Keratinocyte (primary cell): ENCODE measurements around the gene SSTR3. TPM values are rescaled to one million over a fixed set of nuclear protein-coding genes. Genes with fewer than 3 reads are reported as not detected.

ENCODE experiments used
- DNase-seq: peaks from one replicate; pipeline ENCODE4 v3.0.0-alpha.2; 2011; ENCODE audit warnings: low read depth, missing footprints, low spot score
- FAIRE-seq: peaks from 2 replicates; lab custom pipeline; 2011; peaks lifted over from hg19 to GRCh38; lab: Jason Lieb, UNC
- H2AFZ ChIP-seq: 2 replicates; pipeline ENCODE4 v1.6.0; 2012; ENCODE audit warnings: low read length, control low read depth, inconsistent platforms; ENCODE audit not compliant: control insufficient read depth
- H3K27ac ChIP-seq: 2 replicates; pipeline ENCODE4 v1.5.1; 2011; ENCODE audit warnings: low read length; ENCODE audit not compliant: control insufficient read depth, insufficient read depth
- H3K27me3 ChIP-seq: 3 replicates; pipeline ENCODE4 v1.6.0; 2011; ENCODE audit warnings: low read length; ENCODE audit not compliant: control insufficient read depth, insufficient read depth; ENCODE audit errors: extremely low read depth
- H3K36me3 ChIP-seq, 2 experiments: 2 replicates in 1 of 2; 3 replicates in 1 of 2; pipeline ENCODE4 v1.5.1; 2011; ENCODE audit warnings: low read length in 2 of 2, mild to moderate bottlenecking in 1 of 2; ENCODE audit not compliant: control insufficient read depth in 2 of 2, insufficient read depth in 2 of 2; ENCODE audit errors: extremely low read depth in 1 of 2
- H3K4me1 ChIP-seq: 3 replicates; pipeline ENCODE4 v1.5.1; 2011; ENCODE audit warnings: low read length; ENCODE audit not compliant: control insufficient read depth, insufficient read depth; ENCODE audit errors: extremely low read depth
- H3K4me2 ChIP-seq: 3 replicates; pipeline ENCODE4 v1.6.0; 2011; ENCODE audit warnings: low read depth, low read length; ENCODE audit not compliant: control insufficient read depth, insufficient read depth; ENCODE audit errors: extremely low read depth
- H3K4me3 ChIP-seq, 3 experiments: fragments of 200-600 bp in 1 of 3; sonication (generic) in 1 of 3; 2 replicates in 2 of 3; 3 replicates in 1 of 3; pipeline ENCODE4 v1.5.1; 2011 to 2016; ENCODE audit warnings: low read length in 3 of 3, mild to moderate bottlenecking in 3 of 3, control low read depth in 2 of 3, inconsistent platforms in 1 of 3, low read depth in 1 of 3, mixed read lengths in 1 of 3, mixed run types in 1 of 3, moderate library complexity in 1 of 3; ENCODE audit not compliant: control insufficient read depth in 2 of 3, insufficient read depth in 2 of 3; ENCODE audit errors: extremely low read depth in 1 of 3
- H3K79me2 ChIP-seq: 2 replicates; pipeline ENCODE4 v1.6.0; 2012; ENCODE audit warnings: low read length; ENCODE audit not compliant: control insufficient read depth, insufficient read depth
- H3K9ac ChIP-seq: 3 replicates; pipeline ENCODE4 v1.6.0; 2011; ENCODE audit warnings: low read length; ENCODE audit not compliant: control insufficient read depth, insufficient read depth; ENCODE audit errors: extremely low read depth
- H3K9me1 ChIP-seq: 3 replicates; pipeline ENCODE4 v1.6.0; 2011; ENCODE audit warnings: low read length; ENCODE audit not compliant: control insufficient read depth, insufficient read depth; ENCODE audit errors: extremely low read depth
- H3K9me3 ChIP-seq: 2 replicates; pipeline ENCODE4 v1.5.1; 2012; ENCODE audit warnings: low read depth, low read length; ENCODE audit not compliant: control insufficient read depth
- H4K20me1 ChIP-seq: 3 replicates; pipeline ENCODE4 v1.6.0; 2011; ENCODE audit warnings: low read length; ENCODE audit not compliant: control insufficient read depth, insufficient read depth; ENCODE audit errors: extremely low read depth
- EZH2 ChIP-seq: IDR thresholded peaks from one replicate; pipeline ENCODE4 v1.6.1; 2012; ENCODE audit warnings: inconsistent platforms, mild to moderate bottlenecking, low read length, moderate library complexity
- dilution Hi-C: fragments of 300-500 bp; cut with MboI; formaldehyde crosslinking; loops from one replicate; pipeline ENCODE4 v1.7.0; 2020; ENCODE audit warnings: low sequenced_read_pairs; ENCODE audit not compliant: extremely low pct_ligation_motif_present
- polyA plus RNA-seq, 5 experiments: library from polyadenylated mRNA; depleted of rRNA in 3 of 5; stranded (reverse) in 3 of 5; stranded (forward) in 1 of 5; unstranded in 1 of 5; fragments of >200 nt; gene quantifications; 1 replicate in 1 of 5; 2 replicates in 3 of 5; 3 replicates in 1 of 5; pipeline versions ENCODE4 v1.2.1 to v1.2.3, GENCODE V29; 2011 to 2012; ENCODE audit warnings: missing spikeins in 2 of 5, low read depth in 1 of 5, low replicate concordance in 1 of 5
- small RNA-seq, 3 experiments: library from RNA; depleted of rRNA; stranded (forward); fragments of <200 nt; gene quantifications; one replicate each; pipeline ENCODE3, GENCODE V24; 2012; ENCODE audit warnings: low read depth in 3 of 3, low replicate concordance in 1 of 3; ENCODE audit not compliant: insufficient read length in 3 of 3
- TF ChIP-seq, protein P1 (sequence below), 3 experiments: IDR thresholded peaks in 1 of 3; conservative IDR thresholded peaks in 1 of 3; optimal IDR thresholded peaks in 1 of 3; 2 replicates in 2 of 3; 3 replicates in 1 of 3; pipeline versions ENCODE3 to v1.5.1; 2011; ENCODE audit warnings: low read length in 3 of 3, mild to moderate bottlenecking in 3 of 3, moderate library complexity in 2 of 3, control low read depth in 1 of 3, inconsistent platforms in 1 of 3; ENCODE audit not compliant: insufficient read depth in 2 of 3; ENCODE audit errors: extremely low read depth in 1 of 3

The SSTR3 gene
- polyA plus RNA-seq, 1 donor (not counting 4 experiments of a cell fraction or from before 2014, with no cell fraction given) = not detected

DNA sequence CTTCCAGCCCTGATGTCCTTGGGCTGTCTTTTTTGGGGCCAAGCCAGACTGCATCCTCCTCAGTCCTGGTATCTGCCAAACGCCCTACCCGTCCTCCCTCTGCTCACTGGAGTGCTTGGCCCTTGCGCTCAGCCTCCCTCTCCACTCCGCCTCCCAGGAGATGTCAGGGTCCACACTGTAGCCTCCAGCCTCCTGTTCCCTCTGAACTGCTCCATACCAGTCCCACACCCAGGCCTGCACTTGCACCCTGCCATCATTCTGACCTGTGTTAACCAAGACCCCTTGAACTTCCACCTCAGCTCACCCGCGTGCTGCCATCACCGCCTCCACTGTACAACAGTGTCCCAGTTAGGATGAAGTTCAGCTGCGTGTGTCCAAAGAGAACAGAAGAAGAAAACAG, 56.3 kb downstream of the SSTR3 start:
- Histone ChIP-seq H3K4me3 (no peak overlapping the region), H3K27me3 (peaks cover 8% of the 10 kb centered on the region), H3K79me2 (no peaks in the 10 kb centered on the region), H3K9me3 (peaks cover 4% of the 10 kb centered on the region), H3K27ac (no peak overlapping the region), H3K36me3 (no peaks in the 10 kb centered on the region), H4K20me1 (no peaks in the 10 kb centered on the region), H3K9ac (no peak overlapping the region), H3K4me1 (no peaks in the 10 kb centered on the region), H3K9me1 (no peaks in the 10 kb centered on the region), H2AFZ (no peak overlapping the region), H3K4me2 (no peak overlapping the region)
- FAIRE-seq (no peak), DNase-seq (no peak)
- dilution Hi-C loops = no loop called here
- TF ChIP-seq, protein P1, sequence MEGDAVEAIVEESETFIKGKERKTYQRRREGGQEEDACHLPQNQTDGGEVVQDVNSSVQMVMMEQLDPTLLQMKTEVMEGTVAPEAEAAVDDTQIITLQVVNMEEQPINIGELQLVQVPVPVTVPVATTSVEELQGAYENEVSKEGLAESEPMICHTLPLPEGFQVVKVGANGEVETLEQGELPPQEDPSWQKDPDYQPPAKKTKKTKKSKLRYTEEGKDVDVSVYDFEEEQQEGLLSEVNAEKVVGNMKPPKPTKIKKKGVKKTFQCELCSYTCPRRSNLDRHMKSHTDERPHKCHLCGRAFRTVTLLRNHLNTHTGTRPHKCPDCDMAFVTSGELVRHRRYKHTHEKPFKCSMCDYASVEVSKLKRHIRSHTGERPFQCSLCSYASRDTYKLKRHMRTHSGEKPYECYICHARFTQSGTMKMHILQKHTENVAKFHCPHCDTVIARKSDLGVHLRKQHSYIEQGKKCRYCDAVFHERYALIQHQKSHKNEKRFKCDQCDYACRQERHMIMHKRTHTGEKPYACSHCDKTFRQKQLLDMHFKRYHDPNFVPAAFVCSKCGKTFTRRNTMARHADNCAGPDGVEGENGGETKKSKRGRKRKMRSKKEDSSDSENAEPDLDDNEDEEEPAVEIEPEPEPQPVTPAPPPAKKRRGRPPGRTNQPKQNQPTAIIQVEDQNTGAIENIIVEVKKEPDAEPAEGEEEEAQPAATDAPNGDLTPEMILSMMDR (optimal IDR thresholded peaks at IDR 0.05 in 1 of 3, IDR thresholded peaks at IDR 0.05 in 1 of 3, conservative IDR thresholded peaks at IDR 0.05 in 1 of 3; ENCODE audit: extremely low read depth in 1 of 3, insufficient read depth in 2 of 3, low read length in 3 of 3) = no peak
- no peak for TF ChIP-seq EZH2

DNA sequence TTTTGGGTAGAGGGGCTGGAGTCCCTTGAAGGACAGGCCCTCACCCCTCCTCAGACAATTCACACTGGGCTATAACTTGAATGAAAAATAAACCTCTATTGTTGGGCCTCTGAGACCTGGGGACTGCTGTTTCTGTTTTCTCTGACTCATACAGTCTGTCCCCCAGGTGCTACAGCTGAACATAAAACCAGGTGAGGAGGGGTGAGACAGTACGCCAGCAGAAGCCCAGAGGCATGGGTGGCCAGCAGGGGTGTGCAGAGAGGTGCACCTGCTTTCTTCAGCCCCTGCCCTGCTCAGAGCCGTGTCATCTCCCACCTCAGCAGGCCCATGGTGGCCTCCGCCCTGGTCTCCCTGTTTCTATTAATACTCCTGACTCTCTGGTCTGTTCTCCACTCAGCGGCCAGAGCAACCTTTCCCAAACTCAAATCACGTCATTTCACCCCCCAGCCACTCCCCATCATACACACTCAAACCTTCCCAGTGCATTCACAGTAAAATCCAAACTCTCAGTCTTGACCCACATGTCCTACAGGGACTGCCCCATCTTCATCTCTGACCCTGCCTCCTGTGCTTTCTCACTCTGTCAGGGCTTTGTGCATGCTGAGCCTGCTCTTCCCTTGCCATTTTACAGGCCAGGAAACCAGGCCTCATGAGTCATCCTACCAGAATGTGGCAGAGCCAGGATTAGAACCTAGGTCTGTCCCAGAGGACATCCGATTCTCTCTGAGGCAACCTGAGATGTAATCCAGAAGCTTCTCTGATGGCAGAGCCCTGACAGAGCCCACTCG, 57.2 kb downstream of the SSTR3 start:
- H3K9ac ChIP-seq = no peak overlapping the region
- no peaks in the 10 kb centered on the region for H3K4me1 ChIP-seq
- no peak overlapping the region for H3K4me3 ChIP-seq
- no peak overlapping the region for H3K27ac ChIP-seq
- H3K9me3 ChIP-seq = peaks cover 4% of the 10 kb centered on the region
- TF ChIP-seq, protein P1 (optimal IDR thresholded peaks at IDR 0.05 in 1 of 3, IDR thresholded peaks at IDR 0.05 in 1 of 3, conservative IDR thresholded peaks at IDR 0.05 in 1 of 3; ENCODE audit: extremely low read depth in 1 of 3, insufficient read depth in 2 of 3, low read length in 3 of 3) = no peak
- no peak for TF ChIP-seq EZH2
- H2AFZ ChIP-seq = no peak overlapping the region
- peaks cover 8% of the 10 kb centered on the region for H3K27me3 ChIP-seq
- FAIRE-seq (no peak), DNase-seq (no peak)
- H3K4me2 ChIP-seq = no peak overlapping the region
- no peaks in the 10 kb centered on the region for H3K36me3 ChIP-seq
- H4K20me1 ChIP-seq = no peaks in the 10 kb centered on the region
- H3K79me2 ChIP-seq = no peaks in the 10 kb centered on the region
- no peaks in the 10 kb centered on the region for H3K9me1 ChIP-seq
- dilution Hi-C loops = no loop called here

Small RNA genes within 50 kb of the gene (small RNA-seq; reads per million reads assigned to genes)
- 0 reads per million in 3 experiments for gene Z82188.1

Other genes starting within 250 kb of the SSTR3 start
- 18.8 to 38.9 TPM (median 19.9 TPM) in 3 replicates for gene TST, start 193.0 kb downstream of the SSTR3 start, polyA plus RNA-seq
- 23.5 to 37.9 TPM (median 27.8 TPM) in 3 replicates for gene MPST, start 192.7 kb downstream of the SSTR3 start, polyA plus RNA-seq
- 16.3 to 22.6 TPM (median 18.6 TPM) in 3 replicates for gene KCTD17, start 160.7 kb downstream of the SSTR3 start, polyA plus RNA-seq
- not detected in 3 replicates for gene TMPRSS6, start 102.8 kb downstream of the SSTR3 start, polyA plus RNA-seq
- gene IL2RB, start 62.6 kb downstream of the SSTR3 start, polyA plus RNA-seq = 0.08 to 0.24 TPM (median 0.12 TPM) in 3 replicates
- gene C1QTNF6, start 24.2 kb downstream of the SSTR3 start, polyA plus RNA-seq = 17.1 to 28.2 TPM (median 25.4 TPM) in 3 replicates
- 71.9 to 128 TPM (median 78.6 TPM) in 3 replicates for gene RAC2, start 31.8 kb upstream of the SSTR3 start, polyA plus RNA-seq
- 0.05 to 0.12 TPM (median 0.06 TPM) in 3 replicates for gene CYTH4, start 70.0 kb upstream of the SSTR3 start, polyA plus RNA-seq
- 0.13 to 0.28 TPM (median 0.19 TPM) in 3 replicates for gene ELFN2, start 215.0 kb upstream of the SSTR3 start, polyA plus RNA-seq